Lower leg skin (tissue), 3 donors: Measurements from ENCODE around the gene SPTBN4.

Experiments
- CTCF ChIP-seq, 3 donors: fragments of 450-650 bp; IDR thresholded peaks; one replicate each; pipeline ENCODE4 v1.5.1; 2016; ENCODE audit warnings: antibody characterized with exemption in 3 of 3, mild to moderate bottlenecking in 3 of 3, moderate library complexity in 2 of 3
- POLR2A ChIP-seq, 2 donors: fragments of 450-650 bp; IDR thresholded peaks; one replicate each; pipeline ENCODE4 v1.6.1; 2016 to 2017; ENCODE audit warnings: antibody characterized with exemption in 2 of 2, mild to moderate bottlenecking in 1 of 2, moderate library complexity in 1 of 2

- no peak for TF ChIP-seq CTCF (IDR thresholded peaks at IDR 0.05)
- TF ChIP-seq POLR2A (IDR thresholded peaks at IDR 0.05): no peak
Measured at GRCh38 chr19:40585982-40586422, 119.2 kb downstream of the SPTBN4 start.
